ENCODE measurements around the gene TULP4. TPM values are rescaled to one million over a fixed set of nuclear protein-coding genes. Genes with fewer than 3 reads are reported as not detected.
"Not testable (repeated sequence)": the region's sequence is repeated elsewhere in the genome, so short reads cannot be mapped to it uniquely, and the experiment has no call there.

TULP4 gene
- polyA plus RNA-seq, 1 experiment = 8.0 TPM

DNA sequence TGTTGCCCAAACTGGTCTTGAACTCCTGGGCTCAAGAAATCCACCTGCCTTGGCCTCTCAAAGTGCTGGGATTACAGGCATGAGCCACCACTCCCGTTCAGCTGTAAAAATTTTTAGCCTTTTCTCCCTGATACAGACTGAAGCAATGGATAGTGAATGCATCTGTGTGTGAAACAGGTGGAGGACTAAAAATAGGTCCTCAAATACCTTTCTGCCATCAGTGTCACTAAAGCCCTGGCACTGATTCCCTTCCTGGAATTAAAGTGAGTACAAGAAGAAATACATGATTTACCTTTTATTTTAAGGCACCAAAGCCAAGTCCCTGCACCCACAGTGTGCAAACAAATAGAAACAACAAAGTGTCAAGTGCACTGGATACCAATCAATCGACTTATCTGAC lies 25.1 kb downstream of the TULP4 start:
- Histone ChIP-seq H3K4me3 (ENCODE audit: low read depth, low read length) (no peak overlapping the region), H3K27me3 (ENCODE audit: control insufficient read depth, insufficient read depth, low read length) (no peaks in the 10 kb centered on the region), H3K36me3 (ENCODE audit: control insufficient read depth, insufficient read depth, low read length) (no peaks in the 10 kb centered on the region)
- POLR2A ChIA-PET = interaction anchor here (0.6 kb wide), 1 partner anchor 748 kb away, joined by 3 read pairs; no protein-coding TSS in a partner anchor
- CTCF ChIA-PET = no interaction called here
- no peak for DNase-seq (ENCODE audit: low read depth)
- TF ChIP-seq, protein P1, sequence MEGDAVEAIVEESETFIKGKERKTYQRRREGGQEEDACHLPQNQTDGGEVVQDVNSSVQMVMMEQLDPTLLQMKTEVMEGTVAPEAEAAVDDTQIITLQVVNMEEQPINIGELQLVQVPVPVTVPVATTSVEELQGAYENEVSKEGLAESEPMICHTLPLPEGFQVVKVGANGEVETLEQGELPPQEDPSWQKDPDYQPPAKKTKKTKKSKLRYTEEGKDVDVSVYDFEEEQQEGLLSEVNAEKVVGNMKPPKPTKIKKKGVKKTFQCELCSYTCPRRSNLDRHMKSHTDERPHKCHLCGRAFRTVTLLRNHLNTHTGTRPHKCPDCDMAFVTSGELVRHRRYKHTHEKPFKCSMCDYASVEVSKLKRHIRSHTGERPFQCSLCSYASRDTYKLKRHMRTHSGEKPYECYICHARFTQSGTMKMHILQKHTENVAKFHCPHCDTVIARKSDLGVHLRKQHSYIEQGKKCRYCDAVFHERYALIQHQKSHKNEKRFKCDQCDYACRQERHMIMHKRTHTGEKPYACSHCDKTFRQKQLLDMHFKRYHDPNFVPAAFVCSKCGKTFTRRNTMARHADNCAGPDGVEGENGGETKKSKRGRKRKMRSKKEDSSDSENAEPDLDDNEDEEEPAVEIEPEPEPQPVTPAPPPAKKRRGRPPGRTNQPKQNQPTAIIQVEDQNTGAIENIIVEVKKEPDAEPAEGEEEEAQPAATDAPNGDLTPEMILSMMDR (IDR thresholded peaks at IDR 0.05; ENCODE audit: insufficient read depth, low read depth, low read length) = no peak

DNA sequence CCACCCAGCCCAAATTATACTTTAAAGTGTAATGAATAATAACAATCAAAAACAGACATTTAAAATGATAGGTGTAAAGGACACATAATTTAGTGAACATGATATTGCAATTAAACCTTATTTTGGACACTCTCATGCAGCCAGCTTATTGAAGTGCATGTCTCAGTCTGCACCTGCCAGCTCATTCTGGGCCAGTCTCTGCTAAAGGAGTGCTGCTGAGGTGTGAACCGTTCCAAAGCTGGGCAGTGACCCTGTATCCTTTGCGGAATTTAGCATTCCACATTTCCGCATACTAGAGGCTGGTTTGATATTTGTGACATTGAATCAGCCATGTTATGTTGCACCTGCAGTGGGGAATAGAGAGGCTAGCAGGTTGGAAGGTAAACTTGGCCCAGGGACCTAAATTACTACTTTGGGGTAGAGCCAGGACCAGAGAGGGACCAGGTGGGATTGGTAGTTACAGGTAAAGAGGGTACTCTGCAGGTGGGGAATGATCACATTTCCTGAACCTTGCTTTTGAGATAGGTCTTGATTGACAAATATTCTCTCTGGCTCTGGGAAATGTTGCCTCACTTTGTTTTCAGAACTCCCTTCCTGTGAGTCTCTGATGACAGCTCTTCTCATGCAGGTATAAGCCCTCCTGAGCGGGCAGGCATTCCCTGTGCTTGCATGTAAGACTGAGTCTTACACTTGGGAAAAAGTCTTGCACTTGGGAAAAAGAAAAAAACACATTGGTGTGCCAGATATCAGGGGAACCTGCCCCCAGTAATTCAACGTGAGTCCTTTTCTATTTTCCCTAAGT lies 26.2 kb downstream of the TULP4 start:
- TF ChIP-seq, protein P1 (IDR thresholded peaks at IDR 0.05; ENCODE audit: insufficient read depth, low read depth, low read length) = no peak
- Histone ChIP-seq H3K27me3 (ENCODE audit: control insufficient read depth, insufficient read depth, low read length) (no peaks in the 10 kb centered on the region), H3K4me3 (ENCODE audit: low read depth, low read length) (no peak overlapping the region), H3K36me3 (ENCODE audit: control insufficient read depth, insufficient read depth, low read length) (no peaks in the 10 kb centered on the region)
- POLR2A ChIA-PET = interaction anchor here (0.7 kb wide), 1 partner anchor 71 kb away, joined by 3 read pairs; no protein-coding TSS in a partner anchor
- DNase-seq (ENCODE audit: low read depth) = no peak
- CTCF ChIA-PET = interaction anchor here (0.7 kb wide), 1 partner anchor 63 kb away, joined by 3 read pairs; no protein-coding TSS in a partner anchor

DNA sequence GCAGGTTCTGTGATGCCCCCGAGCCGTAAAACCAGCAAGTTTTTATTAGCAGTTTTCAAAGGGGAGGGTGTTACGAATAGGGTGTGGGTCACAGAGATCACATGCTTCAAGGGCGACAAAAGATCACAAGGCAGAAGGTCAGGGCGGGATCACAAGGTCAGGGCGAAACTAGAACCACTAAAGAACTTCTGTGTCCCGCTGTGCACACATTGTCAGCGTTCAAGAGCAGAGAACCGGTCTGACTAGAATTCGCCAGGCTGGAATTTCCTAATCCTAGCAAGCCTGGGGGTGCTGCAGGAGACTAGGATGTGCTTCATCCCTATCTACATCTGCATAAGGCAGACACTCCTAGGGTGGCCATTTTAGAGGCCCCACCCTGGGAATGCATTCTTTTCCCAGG lies 26.9 kb downstream of the TULP4 start:
- POLR2A ChIA-PET; H3K27me3 ChIP-seq (ENCODE audit: control insufficient read depth, insufficient read depth, low read length); DNase-seq (ENCODE audit: low read depth); H3K4me3 ChIP-seq (ENCODE audit: low read depth, low read length); H3K36me3 ChIP-seq (ENCODE audit: control insufficient read depth, insufficient read depth, low read length); CTCF ChIA-PET: not testable (repeated sequence)

DNA sequence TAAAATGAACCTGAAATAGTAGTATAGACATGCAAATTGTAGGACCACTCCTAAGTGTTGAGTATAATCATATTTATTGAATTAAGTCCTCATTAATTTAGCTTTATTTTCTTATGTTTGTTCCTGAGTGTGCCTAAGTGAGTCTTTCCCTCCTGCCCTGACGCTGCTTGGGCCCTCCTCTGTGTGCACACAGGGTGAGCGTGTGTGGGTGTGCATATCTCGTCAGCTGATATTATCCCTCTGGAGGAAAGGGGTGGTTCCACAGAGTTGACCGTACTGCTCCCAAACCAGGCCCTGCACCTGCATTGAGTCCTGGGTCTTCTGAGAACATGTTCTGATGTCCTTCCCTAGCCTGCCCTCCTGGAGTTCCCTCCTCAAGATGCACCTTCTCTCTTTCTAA lies 28.0 kb downstream of the TULP4 start:
- TF ChIP-seq, protein P1 (IDR thresholded peaks at IDR 0.05; ENCODE audit: insufficient read depth, low read depth, low read length) = no peak
- H3K4me3 ChIP-seq (ENCODE audit: low read depth, low read length) = no peak overlapping the region
- no peaks in the 10 kb centered on the region for H3K36me3 ChIP-seq (ENCODE audit: control insufficient read depth, insufficient read depth, low read length)
- DNase-seq (ENCODE audit: low read depth) = no peak
- H3K27me3 ChIP-seq (ENCODE audit: control insufficient read depth, insufficient read depth, low read length) = no peaks in the 10 kb centered on the region
- CTCF ChIA-PET = interaction anchor here (0.6 kb wide), 1 partner anchor 32 kb away, joined by 3 read pairs; no protein-coding TSS in a partner anchor
- POLR2A ChIA-PET = no interaction called here

DNA sequence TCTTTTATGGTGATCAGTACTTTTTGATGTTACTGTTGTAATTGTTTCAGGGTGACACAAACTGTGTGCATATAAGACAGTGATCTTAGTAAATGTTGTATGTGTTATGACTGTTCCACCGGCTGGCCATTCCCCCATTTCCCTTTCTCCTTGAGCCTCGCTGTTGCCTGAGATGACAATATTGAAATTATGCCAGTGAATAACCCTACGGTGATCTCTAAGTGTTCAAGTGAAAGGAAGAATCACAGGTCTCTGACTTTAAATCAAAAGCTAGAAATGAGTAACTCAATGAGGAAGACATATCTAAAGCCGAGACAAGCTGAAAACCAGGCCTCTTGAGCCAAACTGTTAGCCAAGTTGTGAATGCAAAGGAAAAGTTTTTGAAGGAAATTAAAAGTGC lies 32.3 kb downstream of the TULP4 start:
- Histone ChIP-seq H3K4me3 (ENCODE audit: low read depth, low read length) (no peak overlapping the region), H3K36me3 (ENCODE audit: control insufficient read depth, insufficient read depth, low read length) (no peaks in the 10 kb centered on the region), H3K27me3 (ENCODE audit: control insufficient read depth, insufficient read depth, low read length) (no peaks in the 10 kb centered on the region)
- TF ChIP-seq, protein P1 (IDR thresholded peaks at IDR 0.05; ENCODE audit: insufficient read depth, low read depth, low read length) = no peak
- CTCF ChIA-PET = no interaction called here
- POLR2A ChIA-PET = no interaction called here
- no peak for DNase-seq (ENCODE audit: low read depth)

DNA sequence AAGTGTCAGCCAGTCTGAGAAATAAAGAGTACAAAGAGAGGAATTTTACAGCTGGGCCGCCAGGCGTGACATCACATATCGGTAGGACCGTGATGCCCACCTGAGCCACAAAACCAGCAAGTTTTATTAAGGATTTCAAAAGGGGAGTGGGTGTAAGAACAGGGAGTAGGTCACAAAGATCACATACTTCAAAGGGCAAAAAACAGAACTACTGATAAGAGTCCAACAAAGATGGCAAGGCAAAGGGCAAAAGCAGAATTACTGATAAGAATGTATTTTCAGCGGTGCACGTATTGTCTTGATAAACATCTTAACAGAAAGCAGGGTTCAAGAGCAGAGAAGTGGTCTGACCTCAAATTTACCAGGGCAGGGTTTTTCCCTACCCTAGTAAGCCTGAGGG lies 33.2 kb downstream of the TULP4 start:
- POLR2A ChIA-PET; DNase-seq (ENCODE audit: low read depth); CTCF ChIA-PET; H3K36me3 ChIP-seq (ENCODE audit: control insufficient read depth, insufficient read depth, low read length); H3K27me3 ChIP-seq (ENCODE audit: control insufficient read depth, insufficient read depth, low read length); H3K4me3 ChIP-seq (ENCODE audit: low read depth, low read length): not testable (repeated sequence)

Measured in BJ (cell line).